GM10266 (cell line): ENCODE measurements around the gene LASP1.

Experiments used
- DNase-seq: peaks from one replicate; pipeline ENCODE4 v3.0.0; 2012; ENCODE audit errors: extremely low spot score
- CTCF ChIP-seq: IDR thresholded peaks from 2 replicates; pipeline ENCODE4 v1.5.1; 2012; ENCODE audit warnings: mild to moderate bottlenecking, low read depth; ENCODE audit not compliant: control insufficient read depth, insufficient read depth; ENCODE audit errors: missing control alignments

Gene LASP1

DNA sequence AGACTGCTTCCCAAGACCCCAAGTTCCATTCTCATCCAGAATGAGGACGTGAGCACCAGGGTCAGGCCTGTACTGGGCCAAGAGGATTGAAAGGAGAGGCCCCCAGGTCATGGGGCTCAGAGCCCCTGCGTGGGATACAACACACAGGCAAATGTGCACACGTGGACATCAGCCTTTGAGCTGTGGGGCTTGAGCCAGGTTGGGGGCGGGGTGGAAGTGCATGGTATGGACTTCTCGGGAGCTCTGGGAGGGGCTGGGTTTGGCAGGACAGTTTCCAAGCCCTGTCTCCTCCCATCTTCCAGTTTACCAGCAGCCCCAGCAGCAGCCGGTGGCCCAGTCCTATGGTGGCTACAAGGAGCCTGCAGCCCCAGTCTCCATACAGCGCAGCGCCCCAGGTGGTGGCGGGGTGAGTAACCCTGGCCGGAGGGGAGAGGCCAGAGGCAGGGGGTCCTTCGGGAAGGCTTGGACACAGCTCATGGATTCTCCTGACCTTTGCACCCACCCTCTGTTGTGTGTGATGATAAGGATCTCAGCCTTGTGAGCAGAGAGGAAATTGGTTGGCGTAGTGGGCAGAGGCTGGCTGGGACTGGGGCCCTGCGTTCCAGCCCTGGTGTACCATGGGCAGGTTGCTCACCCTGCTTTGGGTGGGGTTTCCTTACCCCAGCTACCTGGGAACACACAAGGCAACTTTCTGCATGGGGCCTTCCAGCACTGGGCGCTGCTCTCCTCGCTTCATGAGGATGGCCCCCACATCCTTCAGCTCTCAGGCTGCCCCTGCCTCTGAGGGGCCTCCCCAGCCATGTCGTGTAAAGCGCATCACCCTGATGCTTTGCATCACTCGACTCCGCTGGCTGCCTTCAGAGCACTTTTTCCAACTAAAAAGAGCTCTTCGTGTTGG lies 45.1 kb downstream of the LASP1 start:
- TF ChIP-seq CTCF = no peak
- DNase-seq = no peak

GRCh38 chr17:38915639-38915995 lies 45.8 kb downstream of the LASP1 start:
- DNase-seq = no peak
- no peak for TF ChIP-seq CTCF

DNA sequence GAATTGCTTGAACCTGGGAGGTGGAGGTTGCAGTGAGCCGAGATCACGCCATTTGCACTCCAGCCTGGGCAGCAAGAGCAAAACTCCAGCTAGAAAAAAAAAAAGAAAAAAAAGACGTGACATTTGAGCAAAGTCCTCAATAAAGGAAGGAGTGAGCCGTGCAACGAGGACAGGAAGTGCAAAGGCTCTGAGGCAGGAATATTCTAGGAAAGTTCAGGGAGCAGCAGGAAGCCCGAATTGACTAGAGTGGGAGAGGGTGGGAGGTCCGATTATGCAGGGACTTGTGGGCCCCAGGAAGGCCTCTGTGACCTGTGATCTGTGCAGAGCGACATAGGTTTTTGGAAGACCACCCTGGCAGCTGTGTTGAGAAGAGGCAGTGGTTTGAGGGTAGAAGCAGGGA lies 46.9 kb downstream of the LASP1 start:
- TF ChIP-seq CTCF = no peak
- no peak for DNase-seq

DNA sequence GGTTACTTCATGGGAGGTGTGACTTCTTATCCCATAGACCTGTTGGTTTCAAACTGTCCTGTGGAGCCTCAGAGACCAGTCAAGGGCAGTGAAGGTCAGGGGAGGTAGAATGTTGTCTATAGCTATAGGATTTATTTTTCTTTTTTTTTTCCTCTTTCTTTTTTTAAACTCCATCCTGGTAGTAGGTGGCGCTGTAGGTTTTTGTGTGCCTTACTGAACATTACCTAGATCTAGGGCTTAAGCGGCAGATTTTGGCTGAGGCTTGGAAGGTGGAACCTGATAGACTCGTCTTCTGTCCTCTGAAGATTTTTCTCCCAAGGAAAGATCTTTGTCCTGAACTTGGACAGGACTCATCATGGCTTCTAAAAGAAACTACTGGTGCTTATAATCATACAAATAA lies 47.4 kb downstream of the LASP1 start:
- TF ChIP-seq CTCF = no peak
- DNase-seq = no peak

- no peak for TF ChIP-seq CTCF
- DNase-seq = no peak
Measured at GRCh38 chr17:38918129-38918913, 48.5 kb downstream of the LASP1 start.

DNA sequence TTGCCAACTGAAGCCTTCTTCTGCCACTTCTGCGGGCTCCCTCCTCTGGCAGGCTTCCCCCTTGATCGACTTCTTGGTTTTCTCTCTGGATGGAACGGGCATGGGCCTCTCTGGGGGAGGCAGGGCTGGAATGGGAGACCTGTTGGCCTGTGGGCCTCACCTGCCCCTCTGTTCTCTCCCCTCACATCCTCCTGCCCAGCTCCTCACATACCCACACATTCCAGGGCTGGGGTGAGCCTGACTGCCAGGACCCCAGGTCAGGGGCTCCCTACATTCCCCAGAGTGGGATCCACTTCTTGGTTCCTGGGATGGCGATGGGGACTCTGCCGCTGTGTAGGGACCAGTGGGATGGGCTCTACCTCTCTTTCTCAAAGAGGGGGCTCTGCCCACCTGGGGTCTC lies 49.1 kb downstream of the LASP1 start:
- TF ChIP-seq CTCF = no peak
- DNase-seq = no peak

GRCh38 chr17:38919316-38920078 lies 49.6 kb downstream of the LASP1 start:
- no peak for TF ChIP-seq CTCF
- DNase-seq = no peak
